NCI-H1417 treated with DMSO at 0.1 percent for 48 hours (cell line): Measurements from ENCODE around the gene UBAP2L.
"Not testable (repeated sequence)": the region's sequence is repeated elsewhere in the genome, so short reads cannot be mapped to it uniquely, and the experiment has no call there.

Experiments
- DNase-seq: peaks from one replicate; lab custom pipeline; 2025; lab: John Stamatoyannopoulos, UW

The UBAP2L gene

DNA sequence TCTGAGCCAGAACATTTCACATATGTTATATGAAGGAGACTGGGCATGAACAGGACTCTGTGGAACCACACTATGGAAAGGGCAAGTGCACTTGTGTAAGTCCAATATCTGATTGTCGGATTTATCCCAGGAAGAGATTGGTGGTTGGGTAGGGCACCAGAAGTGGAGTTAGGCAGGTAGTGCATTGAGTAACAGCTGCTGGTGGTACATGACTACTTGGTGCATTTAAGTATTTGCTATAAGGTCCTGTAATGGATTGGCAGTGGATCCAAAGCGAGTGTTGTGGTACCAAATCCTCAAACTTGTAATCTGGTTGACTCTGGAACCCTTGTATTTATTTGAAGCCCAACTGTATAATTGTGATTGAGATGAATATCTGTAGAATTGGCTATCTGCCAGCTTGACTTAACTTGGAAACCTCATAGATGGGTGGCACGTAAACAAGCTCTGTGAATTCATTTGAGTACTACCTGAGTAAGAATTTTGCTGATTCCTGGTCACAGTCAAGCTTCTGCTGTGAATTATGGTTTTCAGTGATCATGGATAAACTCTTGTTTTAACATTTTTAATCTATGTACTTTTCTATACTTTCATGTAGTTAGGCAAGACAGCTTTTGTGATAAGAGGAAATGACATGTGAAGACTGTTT, 21.1 kb downstream of the UBAP2L start:
- no peak for DNase-seq

DNA sequence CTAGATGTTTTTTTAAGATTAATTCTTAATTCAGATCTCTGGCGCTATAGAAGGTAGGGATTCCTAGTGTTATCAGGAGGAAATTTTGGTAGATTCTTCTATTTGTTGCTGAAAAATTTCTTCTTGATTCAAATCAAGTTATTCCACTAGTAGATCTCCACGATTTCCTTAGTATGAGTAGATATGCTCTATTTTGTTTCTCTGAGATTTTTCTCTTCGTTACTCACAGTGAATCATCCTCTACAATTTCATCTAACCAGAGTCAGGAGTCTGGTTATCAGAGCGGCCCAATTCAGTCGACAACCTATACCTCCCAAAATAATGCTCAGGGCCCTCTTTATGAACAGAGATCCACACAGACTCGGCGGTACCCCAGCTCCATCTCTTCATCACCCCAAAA, 32.9 kb downstream of the UBAP2L start:
- DNase-seq, result no peak

DNA sequence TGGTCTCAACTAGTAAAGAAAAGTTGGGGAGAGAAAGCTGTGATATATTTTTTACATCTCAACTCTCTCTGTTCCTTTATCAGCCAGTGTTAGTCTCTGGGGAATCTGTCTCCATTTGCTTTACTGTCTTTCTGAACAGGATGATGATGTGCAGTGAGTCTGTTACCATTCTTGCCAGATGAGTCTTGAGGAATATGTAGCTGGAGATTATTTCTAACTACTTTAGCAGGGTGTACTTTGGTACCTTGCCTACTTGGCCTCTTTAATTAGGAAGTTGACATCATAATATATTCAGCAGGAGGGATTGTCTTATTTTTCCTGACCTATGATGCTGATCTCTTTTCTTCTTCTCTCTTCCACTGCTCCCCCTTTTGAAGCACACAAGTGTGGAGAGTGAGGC, 35.9 kb downstream of the UBAP2L start:
- no peak for DNase-seq

DNA sequence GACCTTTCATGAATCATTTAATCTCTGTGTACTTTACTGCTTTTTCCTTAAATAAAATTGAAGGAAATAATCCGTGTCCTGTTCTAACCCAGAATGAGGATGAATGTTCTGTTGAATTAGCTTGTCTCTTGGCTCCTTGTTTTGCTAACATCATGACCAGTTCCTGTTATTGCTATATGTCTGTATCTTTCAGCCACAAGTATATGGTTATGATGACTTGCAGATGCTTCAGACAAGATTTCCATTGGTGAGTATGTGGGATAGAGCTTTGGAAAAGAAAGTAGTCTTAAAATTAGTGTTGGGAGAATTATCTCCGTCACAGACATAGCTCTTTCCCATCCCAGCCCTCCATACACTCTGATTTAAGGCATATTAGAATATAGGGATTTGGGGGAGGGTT, 38.0 kb downstream of the UBAP2L start:
- DNase-seq, result no peak

DNA sequence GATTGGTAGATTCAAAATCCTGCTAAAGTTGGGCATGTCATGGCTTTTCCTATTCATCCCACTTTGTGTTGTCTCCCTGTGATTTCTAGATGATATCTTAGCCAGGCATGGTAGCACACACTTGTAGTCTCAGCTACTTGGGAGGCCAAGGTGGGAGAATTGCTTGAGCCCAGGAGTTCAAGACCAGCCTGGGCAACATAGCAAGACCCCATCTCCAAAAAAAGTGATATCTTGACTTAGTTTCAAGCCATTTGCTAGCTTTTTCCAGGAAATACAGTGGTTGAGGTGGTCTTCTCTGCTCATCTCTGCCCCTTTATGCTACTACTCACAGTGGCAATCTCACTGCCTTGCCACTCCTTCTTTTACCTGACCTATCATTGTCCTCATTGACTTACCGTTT, 39.4 kb downstream of the UBAP2L start:
- no peak for DNase-seq

DNA sequence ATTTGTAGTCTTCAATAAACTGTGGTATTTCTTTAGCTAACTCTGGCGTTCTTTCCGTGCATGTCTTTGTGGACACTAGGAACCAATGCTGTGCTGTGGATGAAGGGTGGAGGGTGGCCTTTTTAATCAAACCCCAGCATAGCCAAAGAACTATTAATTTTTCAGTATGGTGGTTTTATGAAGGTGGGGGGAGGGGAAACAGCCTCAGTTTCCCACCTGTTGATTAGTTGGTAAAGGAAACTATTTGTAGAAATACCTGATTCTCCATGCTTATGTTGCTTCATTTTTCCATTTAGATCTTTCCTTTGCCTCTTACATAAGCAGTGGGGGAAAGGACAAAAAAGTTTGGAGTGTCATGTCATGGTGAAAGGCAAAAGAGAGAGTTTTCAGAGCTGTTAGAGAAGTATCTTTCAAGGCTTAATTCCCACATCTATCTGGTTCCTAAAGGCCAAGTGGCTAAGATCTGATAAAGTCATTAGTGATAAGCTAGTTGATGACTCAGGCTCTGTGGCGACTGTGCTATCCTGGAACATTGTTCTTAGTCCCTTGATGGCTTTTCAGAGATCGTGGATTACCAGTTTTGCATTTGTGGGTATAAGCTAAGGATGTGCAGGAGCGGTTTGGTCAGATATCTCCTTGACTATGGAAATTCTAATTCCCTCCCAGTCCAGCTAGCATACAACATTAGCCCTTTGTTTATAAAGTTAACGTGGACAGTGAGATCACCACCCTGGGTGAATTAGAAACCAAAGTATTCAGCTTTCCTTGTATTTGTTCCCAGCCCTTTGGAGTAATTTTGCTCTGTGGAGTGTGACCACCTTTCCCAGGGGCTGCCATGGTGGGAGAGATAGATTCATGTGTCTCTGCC, 42.9 kb downstream of the UBAP2L start:
- DNase-seq, result no peak

DNA sequence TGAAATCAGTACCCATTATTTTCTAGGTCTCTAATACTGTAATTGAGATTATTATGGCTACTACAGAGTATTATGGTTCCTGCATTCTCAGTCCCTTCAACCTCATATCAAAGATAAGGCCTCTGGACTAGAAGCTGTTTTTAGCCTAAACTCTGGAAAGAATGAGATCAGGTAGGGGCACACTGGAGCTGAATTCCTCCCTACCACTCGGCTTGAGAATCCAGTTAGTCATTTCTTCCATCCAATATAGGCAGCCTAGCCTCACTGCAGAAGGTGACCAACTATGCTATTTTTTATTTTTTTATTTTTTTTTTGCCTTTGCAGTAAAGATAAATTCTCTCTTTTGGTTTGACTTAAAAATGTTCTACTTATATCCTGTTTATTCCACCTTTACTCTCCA, 43.7 kb downstream of the UBAP2L start:
- no peak for DNase-seq

DNA sequence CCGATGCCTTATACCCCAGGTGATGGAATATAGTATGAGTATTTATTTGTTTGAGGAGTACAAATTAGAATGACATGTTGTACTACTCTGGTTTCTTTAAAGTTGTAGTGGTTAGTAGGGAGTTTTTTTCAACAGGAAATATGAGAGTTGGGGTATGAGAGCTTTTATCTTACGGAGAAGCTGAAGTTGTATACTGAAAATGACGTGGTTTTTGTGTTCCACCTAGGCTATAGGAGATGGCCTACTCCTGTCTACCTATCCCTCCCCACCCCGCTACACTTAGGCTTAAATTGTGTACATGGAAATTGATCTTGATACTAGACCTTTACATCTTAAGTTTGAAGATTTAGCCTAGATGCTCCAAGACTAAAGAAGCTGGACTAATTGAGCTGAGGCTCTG, 44.8 kb downstream of the UBAP2L start:
- DNase-seq, result no peak

DNA sequence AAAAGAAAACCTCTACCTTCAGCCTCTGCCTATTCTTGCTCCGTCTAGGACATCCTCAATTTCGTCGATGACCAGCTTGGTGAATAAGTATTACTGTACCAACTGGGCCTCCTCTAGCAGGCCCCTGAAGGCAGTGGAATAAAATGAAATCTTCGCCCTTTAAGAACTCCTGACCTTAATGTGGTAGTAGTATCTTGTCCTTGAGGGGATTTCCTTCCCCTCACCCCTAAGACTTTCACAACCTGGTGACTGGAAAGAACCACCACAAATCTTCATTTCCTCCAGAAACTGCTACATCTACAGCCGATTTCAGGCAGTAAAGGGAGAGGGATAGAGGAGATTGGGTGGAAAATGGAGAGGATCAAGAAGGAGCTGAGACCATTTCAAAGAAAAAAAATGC, 50.1 kb downstream of the UBAP2L start:
- no peak for DNase-seq

DNA sequence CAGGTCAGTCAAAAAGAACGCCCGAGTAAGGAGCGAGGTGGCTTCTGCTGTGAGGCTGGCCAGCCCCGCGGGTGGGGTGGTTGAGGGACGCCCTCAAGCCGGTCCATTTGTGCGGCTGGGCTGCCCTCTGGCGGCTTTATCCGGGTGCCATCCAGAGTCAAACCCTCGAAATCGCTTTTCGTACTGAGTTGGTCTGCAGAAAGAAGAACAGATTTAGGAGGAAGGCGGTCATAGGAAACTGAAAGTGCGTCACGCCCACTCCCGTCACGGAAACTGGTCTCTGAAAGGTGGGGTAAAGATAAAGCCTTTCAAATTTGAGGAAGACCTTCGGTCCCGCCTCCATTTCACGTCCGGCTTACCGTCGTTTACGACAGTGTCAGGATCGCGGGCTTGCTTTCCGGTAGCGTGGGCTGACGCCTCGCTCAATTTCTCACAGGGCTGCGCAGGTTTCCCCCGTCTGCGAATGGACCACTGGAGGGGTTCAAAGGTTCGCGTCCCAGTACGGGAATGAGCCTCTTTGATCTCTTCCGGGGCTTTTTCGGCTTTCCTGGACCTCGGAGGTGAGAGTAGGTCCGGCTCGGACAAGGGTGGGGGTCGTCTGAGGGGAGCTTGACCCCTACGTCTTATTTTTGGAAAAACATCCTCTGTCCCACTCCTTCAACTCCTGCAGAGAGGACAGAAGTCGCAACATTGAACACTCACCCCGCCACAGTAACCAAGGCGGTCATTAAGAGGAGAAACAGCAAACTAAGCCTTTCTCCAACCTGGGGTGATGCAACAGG, 51.7 kb downstream of the UBAP2L start, which contains the start of gene HAX1:
HAX1 (plus strand) TSS at position 413 of the 782 bp plus-strand sequence; CDS start at position 508, 95 bp downstream.
- DNase-seq, result peak; percentile 53

DNA sequence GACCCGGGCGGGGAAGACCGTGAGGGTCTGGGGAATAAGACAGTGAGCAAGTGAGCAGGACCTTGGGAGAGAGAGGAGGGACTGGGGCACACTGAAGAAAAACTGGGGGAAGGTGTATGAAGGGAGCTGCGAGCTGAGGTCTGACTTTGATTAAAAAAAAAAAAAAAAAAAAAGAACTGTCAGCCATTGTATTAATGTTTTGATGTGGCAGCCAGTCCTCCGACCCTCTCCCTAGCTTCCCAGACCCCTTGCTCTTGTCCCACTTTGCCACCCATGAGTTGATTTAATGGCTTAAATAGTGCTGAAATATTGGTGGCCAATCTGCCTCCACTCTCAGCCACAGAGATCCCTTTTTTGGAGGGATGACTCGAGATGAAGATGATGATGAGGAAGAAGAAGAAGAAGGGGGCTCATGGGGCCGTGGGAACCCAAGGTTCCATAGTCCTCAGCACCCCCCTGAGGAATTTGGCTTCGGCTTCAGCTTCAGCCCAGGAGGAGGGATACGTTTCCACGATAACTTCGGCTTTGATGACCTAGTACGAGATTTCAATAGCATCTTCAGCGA, 52.3 kb downstream of the UBAP2L start:
- DNase-seq, result no peak

DNA sequence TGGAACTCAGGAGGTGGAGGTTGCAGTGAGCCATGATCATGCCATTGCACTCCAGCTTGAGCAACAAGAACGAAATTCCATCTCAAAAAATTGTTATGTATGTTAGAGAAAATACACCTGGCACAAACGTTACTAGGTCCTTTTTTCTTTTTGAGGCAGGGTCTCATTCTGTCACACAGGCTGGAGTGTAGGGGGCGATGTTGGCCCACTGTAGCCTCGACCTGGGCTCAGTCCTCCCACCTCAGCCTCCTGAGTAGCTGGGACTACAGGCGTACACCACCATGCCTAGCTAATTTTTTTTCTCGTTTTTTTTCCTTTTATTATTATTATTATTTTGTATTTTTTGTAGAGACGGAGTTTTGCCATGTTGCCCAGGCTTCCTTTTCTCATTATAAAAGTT, 56.0 kb downstream of the UBAP2L start:
- no peak for DNase-seq

DNA sequence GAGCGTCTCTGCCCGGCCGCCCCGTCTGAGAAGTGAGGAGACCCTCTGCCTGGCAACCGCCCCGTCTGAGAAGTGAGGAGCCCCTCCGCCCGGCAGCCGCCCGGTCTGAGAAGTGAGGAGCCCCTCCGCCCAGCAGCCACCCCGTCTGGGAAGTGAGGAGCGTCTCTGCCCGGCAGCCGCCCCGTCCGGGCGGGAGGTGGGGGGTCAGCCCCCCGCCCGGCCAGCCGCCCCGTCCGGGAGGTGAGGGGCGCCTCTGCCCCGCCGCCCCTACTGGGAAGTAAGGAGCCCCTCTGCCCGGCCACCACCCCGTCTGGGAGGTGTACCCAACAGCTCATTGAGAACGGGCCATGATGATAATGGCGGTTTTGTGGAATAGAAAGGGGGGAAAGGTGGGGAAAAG, 66.8 kb downstream of the UBAP2L start:
- DNase-seq, result not testable (repeated sequence)

DNA sequence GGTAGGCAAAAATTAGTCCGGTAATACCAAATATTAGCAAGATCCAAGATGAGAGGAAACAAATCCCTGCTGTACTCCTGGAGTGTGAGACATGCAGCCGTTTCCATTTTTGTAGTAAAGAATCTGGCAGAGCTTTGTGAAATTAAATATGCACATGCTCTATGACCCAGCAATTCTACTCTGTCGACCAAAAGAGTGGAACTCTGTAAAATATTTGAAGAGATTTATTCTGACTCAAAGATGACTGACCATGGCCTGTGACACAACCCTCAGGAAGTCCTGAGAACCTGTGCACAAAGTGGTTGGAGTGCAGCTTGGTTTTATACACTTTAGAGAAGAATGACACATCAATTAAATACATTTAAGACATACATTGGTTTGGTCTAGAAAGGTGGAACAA, 67.9 kb downstream of the UBAP2L start:
- DNase-seq, result no peak

DNA sequence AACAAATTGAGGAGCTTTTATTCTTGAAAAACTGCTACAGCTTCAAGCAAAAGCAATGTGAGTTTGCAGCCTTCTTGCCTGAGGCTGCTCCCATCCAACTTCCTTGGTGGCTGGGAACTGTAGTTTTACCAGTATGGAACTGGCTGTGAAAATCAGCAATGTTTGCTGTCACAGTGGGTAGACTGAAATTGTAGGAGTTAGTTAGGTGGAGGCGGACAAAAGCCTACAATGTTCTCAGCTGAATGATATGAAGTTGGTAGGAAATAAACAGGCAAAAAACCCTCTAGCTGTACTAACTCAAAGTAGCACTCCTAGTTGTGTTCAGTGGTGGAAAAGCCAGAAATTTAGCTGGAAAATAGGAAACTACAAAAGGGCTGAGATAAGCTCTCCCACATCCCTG, 70.2 kb downstream of the UBAP2L start:
- no peak for DNase-seq

DNA sequence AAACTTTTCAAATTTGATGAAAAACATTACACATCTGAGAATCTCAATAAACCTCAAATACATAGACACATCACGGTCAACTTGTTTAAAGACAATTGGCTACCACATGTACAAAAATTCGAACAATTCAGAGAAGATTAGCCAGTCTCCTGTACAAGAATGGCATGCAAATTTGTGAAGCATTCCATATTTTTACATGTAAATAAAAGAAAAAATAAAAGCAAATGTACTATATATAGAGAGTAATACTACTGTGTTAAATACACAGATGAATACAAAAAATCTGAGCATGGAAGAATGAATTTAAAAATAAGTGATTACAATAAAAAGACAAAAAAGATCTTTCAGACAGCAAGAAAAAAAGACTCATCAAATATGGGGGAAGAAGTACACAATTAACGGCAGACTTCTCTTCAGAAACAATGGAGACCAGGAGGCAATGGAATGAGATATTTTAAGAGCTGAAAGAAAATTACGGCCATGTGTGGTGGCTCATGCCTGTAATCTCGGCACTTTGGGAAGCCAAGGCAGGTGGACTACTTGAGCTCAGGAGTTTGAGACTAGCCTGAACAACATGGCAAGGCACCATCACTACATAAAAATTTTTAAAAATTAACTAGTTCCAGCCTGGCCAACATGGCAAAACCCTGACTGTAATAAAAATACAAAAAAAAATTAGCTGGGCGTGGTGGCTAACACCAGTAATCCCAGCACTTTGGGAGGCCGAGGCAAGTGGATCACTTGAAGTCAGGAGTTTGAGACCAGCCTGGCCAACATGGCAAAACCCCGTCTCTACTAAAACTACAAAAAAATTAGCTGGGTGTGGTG, 74.9 kb downstream of the UBAP2L start:
- DNase-seq, result no peak

DNA sequence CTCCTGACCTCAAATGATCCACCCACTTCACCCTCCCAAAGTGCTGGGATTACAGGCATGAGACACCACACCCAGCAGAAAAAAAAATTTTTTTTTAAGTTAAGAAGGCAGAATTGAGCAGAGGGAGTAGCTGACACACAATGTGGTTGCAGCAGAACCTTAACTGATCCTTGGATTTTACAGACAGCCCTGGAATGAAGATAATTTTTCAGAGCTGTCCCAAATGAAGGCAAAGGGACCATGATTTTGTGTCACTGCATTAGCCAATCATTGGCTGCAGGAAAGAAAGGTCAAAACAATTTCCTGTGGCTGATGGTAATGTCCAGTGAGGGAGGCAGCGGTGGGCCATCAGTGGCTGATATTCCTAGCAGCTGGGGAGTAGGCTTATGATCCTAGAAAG, 80.8 kb downstream of the UBAP2L start:
- no peak for DNase-seq

DNA sequence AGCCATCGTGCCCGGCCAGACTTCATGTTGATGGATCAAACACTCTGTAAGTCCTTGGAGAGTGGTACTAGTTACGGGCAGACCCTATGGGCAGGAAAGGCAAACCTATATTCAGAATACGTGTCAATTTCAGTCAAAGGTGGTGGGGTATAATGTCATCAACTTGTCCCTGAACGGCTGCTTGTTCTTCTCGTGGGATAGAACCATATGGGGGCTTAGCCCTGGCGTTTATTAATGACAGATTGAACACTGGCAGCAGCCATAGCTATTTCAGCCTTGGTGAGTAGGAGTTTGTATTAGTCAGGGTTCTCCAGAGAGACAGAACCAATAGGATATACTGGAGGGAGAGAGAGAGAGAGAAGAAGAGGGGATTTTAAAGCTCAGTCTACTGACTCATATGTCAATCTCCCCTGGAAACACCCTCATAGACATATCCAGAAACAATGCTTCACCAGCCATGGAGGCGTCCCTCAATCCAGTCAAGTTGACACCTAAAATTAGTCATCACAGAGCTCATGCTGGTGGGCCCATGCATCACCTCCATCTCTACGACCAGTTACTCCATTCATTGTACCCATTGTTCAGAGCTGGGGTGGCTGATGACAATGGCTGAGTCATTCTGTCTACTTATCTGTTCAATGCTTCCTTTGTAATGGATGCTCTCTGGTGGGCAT, 84.0 kb downstream of the UBAP2L start:
- DNase-seq, result no peak

DNA sequence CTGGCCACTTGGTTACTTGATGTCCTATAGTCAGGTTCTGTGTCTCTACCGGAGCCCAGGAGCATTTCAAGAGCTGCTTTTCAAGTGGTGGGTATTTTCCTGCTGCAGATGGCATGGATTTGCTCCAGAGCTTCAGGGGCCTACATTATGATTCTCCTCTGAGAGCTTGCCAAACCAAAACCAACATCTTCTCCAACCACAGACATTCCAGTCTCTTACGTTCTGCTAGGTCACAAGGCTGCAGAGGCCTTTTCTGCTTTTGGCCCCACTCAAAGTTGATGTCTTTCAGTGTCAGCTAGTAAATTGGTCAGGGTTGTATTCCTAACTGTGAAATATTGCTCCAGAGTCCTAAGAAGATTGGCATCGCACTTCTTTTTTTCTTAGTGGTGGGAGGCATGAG, 85.4 kb downstream of the UBAP2L start:
- no peak for DNase-seq

DNA sequence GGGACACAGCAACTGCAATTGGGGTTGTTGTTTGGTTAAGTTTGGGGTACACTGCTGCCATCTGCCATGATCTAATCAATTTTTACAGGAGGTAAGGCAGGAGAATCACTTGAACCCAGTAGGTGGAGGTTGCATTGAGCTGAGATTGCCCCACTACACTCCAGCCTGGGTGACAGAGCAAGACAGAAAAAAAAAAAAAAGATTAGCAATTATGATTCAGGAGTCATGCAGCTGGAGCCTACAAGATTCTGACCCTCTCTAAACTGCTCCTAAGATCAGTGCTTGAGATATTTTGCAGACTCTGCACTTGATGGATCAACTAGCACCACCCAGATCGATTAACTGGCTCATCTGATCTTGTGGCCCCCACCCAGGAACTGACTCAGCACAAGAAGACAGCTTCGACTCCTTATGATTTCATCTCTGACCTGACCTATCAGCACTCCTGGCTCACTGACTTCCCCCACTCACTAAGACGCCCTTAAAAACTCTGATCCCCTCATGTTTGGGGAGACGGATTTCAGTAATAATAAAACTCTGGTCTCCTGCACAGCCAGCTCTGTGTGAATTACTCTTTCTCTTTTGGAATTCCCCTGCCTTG, 87.0 kb downstream of the UBAP2L start:
- DNase-seq, result not testable (repeated sequence)

DNA sequence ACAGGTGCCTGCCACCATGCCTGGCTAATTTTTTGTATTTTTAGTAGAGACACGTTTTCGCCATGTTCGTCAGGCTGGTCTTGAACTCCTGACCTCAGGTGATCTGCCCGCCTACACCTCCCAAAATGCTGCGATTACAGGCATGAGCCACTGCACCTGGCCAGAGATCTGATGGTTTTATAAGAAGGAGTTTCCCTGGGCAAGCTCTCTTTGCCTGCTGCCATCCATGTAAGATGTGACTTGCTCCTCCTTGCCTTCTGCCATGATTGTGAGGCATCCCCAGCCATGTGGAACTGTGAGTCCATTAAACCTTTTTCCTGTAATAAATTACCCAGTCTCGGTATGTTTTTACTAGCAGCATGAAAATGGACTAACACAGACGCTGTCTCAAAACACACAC, 88.4 kb downstream of the UBAP2L start:
- not testable (repeated sequence) for DNase-seq
